ENCODE measurements around the gene KLHL36.

The KLHL36 gene

DNA sequence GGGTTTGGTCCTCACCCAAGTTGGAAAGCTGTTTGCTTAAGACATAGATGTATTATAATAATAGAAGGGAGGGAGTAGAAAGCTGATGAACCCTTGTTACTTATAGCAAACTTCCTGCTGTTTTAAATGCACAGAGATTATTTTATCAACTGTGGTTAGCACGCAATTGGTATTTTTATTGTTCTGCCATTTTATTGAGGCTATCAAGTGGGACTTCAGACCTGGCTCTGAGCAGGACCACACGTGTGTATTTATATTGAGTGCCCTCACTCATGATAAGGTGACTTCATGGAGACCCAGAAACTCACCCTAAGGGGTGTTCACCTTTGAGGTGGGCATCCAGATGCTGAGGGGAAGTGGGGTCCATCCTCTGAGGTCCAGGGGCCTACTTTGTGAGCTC is 17.0 kb downstream of the KLHL36 start:
- Histone ChIP-seq H3K4me3 (ENCODE audit: low read length) (no peak overlapping the region), H3K4me1 (ENCODE audit: control insufficient read depth, low read depth, low read length) (peaks cover 15% of the 10 kb centered on the region), H3K27me3 (ENCODE audit: control insufficient read depth, insufficient read depth, low read length) (no peaks in the 10 kb centered on the region)

GRCh38 chr16:84665843-84666242 is 17.5 kb downstream of the KLHL36 start:
- no peaks in the 10 kb centered on the region for H3K27me3 ChIP-seq (ENCODE audit: control insufficient read depth, insufficient read depth, low read length)

More for the DNA sequence above, 17.0 kb downstream of the KLHL36 start:
- peaks cover 6% of the 10 kb centered on the region for H3K36me3 ChIP-seq (ENCODE audit: control insufficient read depth, low read depth, low read length)
- H3K27ac ChIP-seq (ENCODE audit: low read length) = no peak overlapping the region
- H3K9me3 ChIP-seq (ENCODE audit: control insufficient read depth, low read depth, low read length) = no peaks in the 10 kb centered on the region
- H3K9ac ChIP-seq (ENCODE audit: low read length) = no peak overlapping the region

GRCh38 chr16:84667600-84668309 is 19.4 kb downstream of the KLHL36 start:
- no peak overlapping the region for H3K4me3 ChIP-seq (ENCODE audit: low read length)
- H3K36me3 ChIP-seq (ENCODE audit: control insufficient read depth, low read depth, low read length) = no peaks in the 10 kb centered on the region
- peaks cover 15% of the 10 kb centered on the region for H3K4me1 ChIP-seq (ENCODE audit: control insufficient read depth, low read depth, low read length)
- H3K9me3 ChIP-seq (ENCODE audit: control insufficient read depth, low read depth, low read length) = no peaks in the 10 kb centered on the region
- no peak overlapping the region for H3K9ac ChIP-seq (ENCODE audit: low read length)
- H3K27ac ChIP-seq (ENCODE audit: low read length) = no peak overlapping the region
- H3K27me3 ChIP-seq (ENCODE audit: control insufficient read depth, insufficient read depth, low read length) = no peaks in the 10 kb centered on the region

More at GRCh38 chr16:84665843-84666242, 17.5 kb downstream of the KLHL36 start:
- Histone ChIP-seq H3K27ac (ENCODE audit: low read length) (no peak overlapping the region), H3K9ac (ENCODE audit: low read length) (no peak overlapping the region), H3K4me1 (ENCODE audit: control insufficient read depth, low read depth, low read length) (peaks cover 15% of the 10 kb centered on the region), H3K36me3 (ENCODE audit: control insufficient read depth, low read depth, low read length) (peaks cover 6% of the 10 kb centered on the region), H3K4me3 (ENCODE audit: low read length) (no peak overlapping the region), H3K9me3 (ENCODE audit: control insufficient read depth, low read depth, low read length) (no peaks in the 10 kb centered on the region)

DNA sequence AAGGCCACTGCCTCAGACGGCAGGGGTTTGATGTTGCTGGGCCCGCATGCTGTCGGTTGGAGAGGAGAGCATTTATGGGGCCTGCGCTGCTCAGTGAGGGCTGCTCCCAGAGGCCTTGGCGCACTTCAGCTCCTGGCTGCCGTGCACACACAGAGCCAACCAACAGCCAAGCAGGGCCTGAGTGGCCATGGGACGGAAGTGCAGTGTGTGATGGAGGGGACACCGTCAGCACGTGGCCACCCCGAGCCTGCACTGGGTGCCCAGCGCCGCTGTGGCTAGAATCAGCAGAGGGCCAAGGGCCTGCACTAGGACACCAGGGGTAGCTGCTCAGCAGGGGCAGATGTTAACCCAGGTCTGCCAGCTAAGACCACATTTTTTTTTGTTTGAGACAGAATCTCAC is 21.8 kb downstream of the KLHL36 start:
- Histone ChIP-seq H3K9me3 (ENCODE audit: control insufficient read depth, low read depth, low read length) (no peaks in the 10 kb centered on the region), H3K9ac (ENCODE audit: low read length) (no peak overlapping the region), H3K4me1 (ENCODE audit: control insufficient read depth, low read depth, low read length) (peaks cover 15% of the 10 kb centered on the region), H3K27me3 (ENCODE audit: control insufficient read depth, insufficient read depth, low read length) (no peaks in the 10 kb centered on the region), H3K4me3 (ENCODE audit: low read length) (no peak overlapping the region), H3K36me3 (ENCODE audit: control insufficient read depth, low read depth, low read length) (no peaks in the 10 kb centered on the region), H3K27ac (ENCODE audit: low read length) (no peak overlapping the region)

DNA sequence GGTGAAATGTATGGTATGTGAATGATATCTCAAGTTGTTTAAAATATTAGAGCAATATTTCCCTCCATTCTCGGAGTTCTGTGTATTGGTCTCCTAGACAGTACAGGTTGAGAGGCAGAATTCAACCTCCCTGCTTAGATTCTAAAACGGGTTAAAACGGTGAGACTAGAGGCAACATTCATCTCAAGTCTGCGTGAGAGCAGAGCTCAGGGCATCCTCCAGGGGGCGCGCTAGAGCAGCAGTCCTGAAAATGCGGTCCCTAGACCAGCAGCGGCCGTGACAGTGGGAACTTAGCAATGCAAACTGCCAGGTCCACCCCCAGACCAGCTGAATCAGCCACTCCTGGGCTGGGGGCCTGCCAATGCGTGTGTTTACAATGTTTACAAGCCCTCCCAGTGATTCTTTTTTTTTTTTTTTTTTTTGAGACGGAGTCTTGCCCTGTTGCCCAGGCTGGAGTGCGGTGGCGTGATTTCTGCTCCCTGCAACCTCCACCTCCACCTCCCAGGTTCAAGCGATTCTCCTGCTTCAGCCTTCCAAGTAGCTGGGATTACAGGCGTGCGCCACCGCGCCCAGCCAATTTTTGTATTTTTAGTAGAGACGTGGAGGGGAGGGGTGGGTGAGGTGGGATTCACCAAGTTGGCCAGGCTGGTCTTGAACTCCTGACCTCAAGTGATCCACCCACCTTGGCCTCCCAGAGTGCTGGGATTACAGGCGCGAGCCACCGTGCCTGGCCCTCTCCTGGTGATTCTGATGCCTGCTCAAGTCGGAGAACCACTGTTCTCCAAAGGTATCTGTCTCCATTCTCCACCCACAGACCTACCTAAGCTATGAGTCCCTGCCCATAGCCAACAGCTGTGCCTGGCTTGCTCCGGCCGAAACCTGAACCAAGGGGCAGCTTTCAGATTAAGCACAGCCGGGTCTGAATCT is 24.2 kb downstream of the KLHL36 start:
- Histone ChIP-seq H3K4me1 (ENCODE audit: control insufficient read depth, low read depth, low read length) (peaks cover 15% of the 10 kb centered on the region), H3K36me3 (ENCODE audit: control insufficient read depth, low read depth, low read length) (no peaks in the 10 kb centered on the region), H3K9ac (ENCODE audit: low read length) (no peak overlapping the region), H3K27me3 (ENCODE audit: control insufficient read depth, insufficient read depth, low read length) (no peaks in the 10 kb centered on the region), H3K4me3 (ENCODE audit: low read length) (no peak overlapping the region), H3K9me3 (ENCODE audit: control insufficient read depth, low read depth, low read length) (no peaks in the 10 kb centered on the region), H3K27ac (ENCODE audit: low read length) (no peak overlapping the region)

GRCh38 chr16:84673203-84673535 is 24.9 kb downstream of the KLHL36 start:
- H3K36me3 ChIP-seq (ENCODE audit: control insufficient read depth, low read depth, low read length) = no peaks in the 10 kb centered on the region
- no peak overlapping the region for H3K27ac ChIP-seq (ENCODE audit: low read length)
- no peaks in the 10 kb centered on the region for H3K9me3 ChIP-seq (ENCODE audit: control insufficient read depth, low read depth, low read length)
- peaks cover 15% of the 10 kb centered on the region for H3K4me1 ChIP-seq (ENCODE audit: control insufficient read depth, low read depth, low read length)
- H3K4me3 ChIP-seq (ENCODE audit: low read length) = no peak overlapping the region
- H3K27me3 ChIP-seq (ENCODE audit: control insufficient read depth, insufficient read depth, low read length) = no peaks in the 10 kb centered on the region
- no peak overlapping the region for H3K9ac ChIP-seq (ENCODE audit: low read length)

DNA sequence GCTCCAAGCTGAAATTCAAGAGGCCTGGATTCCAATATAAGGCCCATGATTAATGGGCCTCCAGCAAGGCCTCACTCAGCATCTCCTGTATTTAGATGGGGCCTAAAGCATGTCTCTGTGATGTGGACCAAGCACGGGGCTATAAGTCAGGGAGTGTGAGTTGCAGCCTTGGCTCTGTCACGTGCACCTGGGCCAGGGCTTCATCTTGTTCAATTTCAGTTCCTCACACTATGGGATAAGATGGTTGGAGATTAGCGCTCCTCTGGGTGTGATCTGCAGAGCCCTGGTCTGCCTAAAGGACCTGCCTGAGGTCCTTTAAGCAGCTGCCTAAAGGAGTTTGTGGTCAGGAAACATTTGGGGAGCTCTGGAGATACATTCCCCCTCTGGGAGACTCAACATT is 25.2 kb downstream of the KLHL36 start:
- H3K4me3 ChIP-seq (ENCODE audit: low read length) = no peak overlapping the region

GRCh38 chr16:84675423-84675822 is 27.1 kb downstream of the KLHL36 start:
- peaks cover 14% of the 10 kb centered on the region for H3K4me1 ChIP-seq (ENCODE audit: control insufficient read depth, low read depth, low read length)
- H3K27ac ChIP-seq (ENCODE audit: low read length) = no peak overlapping the region
- H3K36me3 ChIP-seq (ENCODE audit: control insufficient read depth, low read depth, low read length) = no peaks in the 10 kb centered on the region
- H3K9ac ChIP-seq (ENCODE audit: low read length) = no peak overlapping the region
- H3K9me3 ChIP-seq (ENCODE audit: control insufficient read depth, low read depth, low read length) = no peaks in the 10 kb centered on the region
- H3K27me3 ChIP-seq (ENCODE audit: control insufficient read depth, insufficient read depth, low read length) = no peaks in the 10 kb centered on the region
- H3K4me3 ChIP-seq (ENCODE audit: low read length) = no peak overlapping the region

More for the DNA sequence above, 25.2 kb downstream of the KLHL36 start:
- H3K27ac ChIP-seq (ENCODE audit: low read length) = no peak overlapping the region
- peaks cover 14% of the 10 kb centered on the region for H3K4me1 ChIP-seq (ENCODE audit: control insufficient read depth, low read depth, low read length)
- no peaks in the 10 kb centered on the region for H3K27me3 ChIP-seq (ENCODE audit: control insufficient read depth, insufficient read depth, low read length)
- no peak overlapping the region for H3K9ac ChIP-seq (ENCODE audit: low read length)
- no peaks in the 10 kb centered on the region for H3K36me3 ChIP-seq (ENCODE audit: control insufficient read depth, low read depth, low read length)
- no peaks in the 10 kb centered on the region for H3K9me3 ChIP-seq (ENCODE audit: control insufficient read depth, low read depth, low read length)

GRCh38 chr16:84675884-84676283 is 27.6 kb downstream of the KLHL36 start:
- H3K9me3 ChIP-seq (ENCODE audit: control insufficient read depth, low read depth, low read length) = no peaks in the 10 kb centered on the region
- no peaks in the 10 kb centered on the region for H3K36me3 ChIP-seq (ENCODE audit: control insufficient read depth, low read depth, low read length)
- no peak overlapping the region for H3K9ac ChIP-seq (ENCODE audit: low read length)
- H3K27me3 ChIP-seq (ENCODE audit: control insufficient read depth, insufficient read depth, low read length) = no peaks in the 10 kb centered on the region
- H3K27ac ChIP-seq (ENCODE audit: low read length) = no peak overlapping the region
- peaks cover 14% of the 10 kb centered on the region for H3K4me1 ChIP-seq (ENCODE audit: control insufficient read depth, low read depth, low read length)
- H3K4me3 ChIP-seq (ENCODE audit: low read length) = no peak overlapping the region

GRCh38 chr16:84677017-84677803 is 28.9 kb downstream of the KLHL36 start:
- H3K9ac ChIP-seq (ENCODE audit: low read length) = no peak overlapping the region
- H3K27ac ChIP-seq (ENCODE audit: low read length) = no peak overlapping the region
- no peaks in the 10 kb centered on the region for H3K36me3 ChIP-seq (ENCODE audit: control insufficient read depth, low read depth, low read length)
- no peaks in the 10 kb centered on the region for H3K27me3 ChIP-seq (ENCODE audit: control insufficient read depth, insufficient read depth, low read length)
- no peak overlapping the region for H3K4me3 ChIP-seq (ENCODE audit: low read length)
- peaks cover 14% of the 10 kb centered on the region for H3K4me1 ChIP-seq (ENCODE audit: control insufficient read depth, low read depth, low read length)
- H3K9me3 ChIP-seq (ENCODE audit: control insufficient read depth, low read depth, low read length) = no peaks in the 10 kb centered on the region

DNA sequence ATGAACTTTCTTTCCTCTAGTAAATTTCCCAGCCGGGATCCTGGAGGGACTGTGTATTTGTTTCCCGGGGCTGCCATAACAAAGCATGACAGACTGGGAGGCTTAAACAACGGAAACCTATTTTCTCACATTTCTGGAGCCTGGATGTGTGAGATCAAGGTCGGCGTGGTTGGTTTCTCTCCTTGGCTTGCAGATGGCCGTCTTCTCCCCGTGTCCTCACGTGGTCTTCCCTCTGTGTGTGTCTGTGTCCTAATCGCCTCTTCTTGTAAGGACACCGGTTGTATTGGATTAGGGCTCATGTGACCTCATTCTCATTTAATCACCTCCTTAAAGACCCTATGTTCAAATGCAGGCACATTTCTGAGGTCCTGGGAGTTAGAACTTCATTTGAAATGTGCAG is 29.5 kb downstream of the KLHL36 start:
- peaks cover 14% of the 10 kb centered on the region for H3K4me1 ChIP-seq (ENCODE audit: control insufficient read depth, low read depth, low read length)
- H3K27ac ChIP-seq (ENCODE audit: low read length) = no peak overlapping the region
- H3K4me3 ChIP-seq (ENCODE audit: low read length) = no peak overlapping the region
- no peaks in the 10 kb centered on the region for H3K27me3 ChIP-seq (ENCODE audit: control insufficient read depth, insufficient read depth, low read length)
- no peak overlapping the region for H3K9ac ChIP-seq (ENCODE audit: low read length)
- H3K9me3 ChIP-seq (ENCODE audit: control insufficient read depth, low read depth, low read length) = no peaks in the 10 kb centered on the region
- H3K36me3 ChIP-seq (ENCODE audit: control insufficient read depth, low read depth, low read length) = no peaks in the 10 kb centered on the region
